Esophagus squamous epithelium (tissue), 5 donors: Measurements from ENCODE around the gene BEST2. TPM values are rescaled to one million over a fixed set of nuclear protein-coding genes. Genes with fewer than 3 reads are reported as not detected.

Experiments
- DNase-seq: peaks from one replicate; lab custom pipeline; 2025; lab: John Stamatoyannopoulos, UW
- H3K27ac ChIP-seq, 4 donors: fragments of 200-600 bp; sonication (generic); one replicate each; pipeline ENCODE4 v1.5.1; 2016 to 2019; ENCODE audit warnings: mild to moderate bottlenecking in 1 of 4
- H3K27me3 ChIP-seq, 4 donors: fragments of 200-600 bp; sonication (generic); 1 replicate in 3 of 4; 2 replicates in 1 of 4; pipeline versions ENCODE4 v1.5.1 to v1.6.0; 2017 to 2021; ENCODE audit warnings: antibody characterized with exemption in 1 of 4
- H3K36me3 ChIP-seq, 3 donors: fragments of 200-600 bp; sonication (generic); one replicate each; pipeline ENCODE4 v1.5.1; 2016 to 2019
- H3K4me1 ChIP-seq, 3 donors: fragments of 200-600 bp; sonication (generic); one replicate each; pipeline ENCODE4 v1.5.1; 2017 to 2019
- H3K4me3 ChIP-seq, 4 donors: fragments of 200-600 bp; sonication (generic); 1 replicate in 3 of 4; 2 replicates in 1 of 4; pipeline ENCODE4 v1.5.1; 2016 to 2019; ENCODE audit warnings: mild to moderate bottlenecking in 2 of 4, moderate library complexity in 1 of 4
- H3K9me3 ChIP-seq, 3 donors: fragments of 200-600 bp; sonication (generic); one replicate each; pipeline ENCODE4 v1.5.1; 2016 to 2019
- CTCF ChIP-seq, 6 experiments: fragments of 450-650 bp in 4 of 6; fragments of 200-600 bp in 2 of 6; sonication (generic) in 2 of 6; IDR thresholded peaks; one replicate each; pipeline ENCODE4 v1.5.1; 2016 to 2019; ENCODE audit warnings: antibody characterized with exemption in 6 of 6, mild to moderate bottlenecking in 4 of 6, moderate library complexity in 4 of 6
- POLR2A ChIP-seq, 4 donors: fragments of 450-650 bp; IDR thresholded peaks; one replicate each; pipeline ENCODE4 v1.6.1; 2017; ENCODE audit warnings: antibody characterized with exemption in 4 of 4, mild to moderate bottlenecking in 4 of 4, moderate library complexity in 3 of 4
- WGBS, 2 donors: methylation state at CpG; one replicate each; pipeline ENCODE4 v1.1.5; 2018; 5-methylcytosine and 5-hydroxymethylcytosine counted together
- intact Hi-C: fragments of 100-400 bp; cut with DNase I; formaldehyde crosslinking; loops from one replicate; pipeline ENCODE4 v1.15.0; 2022
- total RNA-seq, 4 donors: library from RNA; depleted of rRNA; stranded (reverse); fragments of >200 nt; gene quantifications; one replicate each; pipeline ENCODE4 v1.1.0, GENCODE V29; 2016
- donor health status: DM: yes; HTN: yes; CAD: no.

Gene BEST2
- total RNA-seq, 4 donors from 2014 or later: 0.27 to 1.3 TPM; not detected in 2

DNA sequence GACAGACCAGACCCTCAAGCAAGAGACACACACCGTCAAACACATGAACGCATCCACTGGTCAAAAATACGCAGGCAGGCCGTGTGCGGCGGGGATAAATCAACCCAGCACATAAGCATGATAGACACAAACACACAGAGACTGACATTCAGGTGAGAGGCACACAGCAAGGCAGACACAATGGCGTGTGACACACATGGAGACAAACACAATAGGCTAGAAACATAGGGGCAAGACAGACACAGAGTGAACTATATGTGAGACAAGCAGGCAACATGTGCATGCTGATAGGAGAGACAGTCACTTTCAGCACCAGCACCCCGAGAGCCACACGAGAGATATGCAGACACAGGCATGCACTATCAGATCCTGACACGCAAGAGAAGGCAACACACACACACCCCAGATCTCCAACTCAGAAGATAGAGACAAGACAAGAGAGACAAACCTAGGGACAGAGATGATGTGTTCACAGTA, 32.8 kb downstream of the BEST2 start:
- intact Hi-C loops: no loop called here
- Histone ChIP-seq H3K9me3 (no peaks in the 10 kb centered on the region), H3K4me3 (peak overlapping the region in 3 of 4 donors; percentile 22 to 70 (median 58)), H3K27ac (peak overlapping the region; percentile 99), H3K4me1 (peaks cover 78 to 89% (median 80%) of the 10 kb centered on the region in 3 donors), H3K27me3 (no peaks in the 10 kb centered on the region), H3K36me3 (no peaks in the 10 kb centered on the region)
- TF ChIP-seq CTCF (IDR thresholded peaks at IDR 0.05): no peak
- TF ChIP-seq POLR2A (IDR thresholded peaks at IDR 0.05): no peak
- no peak for DNase-seq
- WGBS, 2 donors: 25 to 38% methylated on average over 9 to 10 of the region's 10 CpGs

DNA sequence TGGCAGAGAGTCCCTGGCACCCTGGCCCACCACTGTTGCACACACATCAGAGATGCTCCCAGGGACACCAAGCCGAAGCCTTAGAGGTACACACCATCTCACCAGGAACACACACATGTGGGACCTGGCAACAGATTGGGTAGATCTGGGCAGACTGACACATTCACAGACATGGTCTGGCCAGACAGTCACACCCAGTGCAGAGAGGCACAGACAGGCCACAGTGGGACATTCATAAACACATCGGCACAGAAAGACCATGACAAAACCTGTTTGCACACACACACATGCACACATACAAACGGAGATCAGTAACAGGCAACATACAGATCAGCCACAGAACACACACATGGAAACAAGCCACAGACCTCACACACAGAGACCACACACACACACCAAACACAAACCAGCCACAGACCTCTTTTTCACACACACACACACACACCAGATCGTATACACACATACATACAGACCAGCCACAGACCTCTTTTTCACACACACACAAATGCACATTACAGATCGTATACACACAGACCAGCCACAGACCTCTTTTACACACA, 33.4 kb downstream of the BEST2 start:
- no peaks in the 10 kb centered on the region for H3K9me3 ChIP-seq
- H3K4me1 ChIP-seq: peaks cover 74 to 89% (median 79%) of the 10 kb centered on the region in 3 donors
- peak overlapping the region; percentile 99 for H3K27ac ChIP-seq
- H3K27me3 ChIP-seq: no peaks in the 10 kb centered on the region
- TF ChIP-seq CTCF (IDR thresholded peaks at IDR 0.05): no peak
- WGBS, 2 donors: 36 to 49% methylated on average over 5 of the region's 5 CpGs
- no peak for DNase-seq
- H3K36me3 ChIP-seq: no peaks in the 10 kb centered on the region
- intact Hi-C loops: no loop called here
- H3K4me3 ChIP-seq: peak overlapping the region in 2 of 4 donors; percentile 22 to 58

GRCh38 chr19:12785431-12786031, 33.9 kb downstream of the BEST2 start:
- Histone ChIP-seq H3K27me3 (no peaks in the 10 kb centered on the region), H3K9me3 (no peaks in the 10 kb centered on the region), H3K27ac (peak overlapping the region; percentile 99), H3K4me1 (peaks cover 74 to 93% (median 82%) of the 10 kb centered on the region in 3 donors), H3K4me3 (peak overlapping the region in 3 of 4 donors; percentile 10 to 22 (median 17)), H3K36me3 (no peaks in the 10 kb centered on the region)
- DNase-seq: no peak
- intact Hi-C loops: no loop called here
- no peak for TF ChIP-seq POLR2A (IDR thresholded peaks at IDR 0.05)
- TF ChIP-seq CTCF (IDR thresholded peaks at IDR 0.05): no peak
- WGBS, 2 donors: 64 to 65% methylated on average over 3 of the region's 4 CpGs

DNA sequence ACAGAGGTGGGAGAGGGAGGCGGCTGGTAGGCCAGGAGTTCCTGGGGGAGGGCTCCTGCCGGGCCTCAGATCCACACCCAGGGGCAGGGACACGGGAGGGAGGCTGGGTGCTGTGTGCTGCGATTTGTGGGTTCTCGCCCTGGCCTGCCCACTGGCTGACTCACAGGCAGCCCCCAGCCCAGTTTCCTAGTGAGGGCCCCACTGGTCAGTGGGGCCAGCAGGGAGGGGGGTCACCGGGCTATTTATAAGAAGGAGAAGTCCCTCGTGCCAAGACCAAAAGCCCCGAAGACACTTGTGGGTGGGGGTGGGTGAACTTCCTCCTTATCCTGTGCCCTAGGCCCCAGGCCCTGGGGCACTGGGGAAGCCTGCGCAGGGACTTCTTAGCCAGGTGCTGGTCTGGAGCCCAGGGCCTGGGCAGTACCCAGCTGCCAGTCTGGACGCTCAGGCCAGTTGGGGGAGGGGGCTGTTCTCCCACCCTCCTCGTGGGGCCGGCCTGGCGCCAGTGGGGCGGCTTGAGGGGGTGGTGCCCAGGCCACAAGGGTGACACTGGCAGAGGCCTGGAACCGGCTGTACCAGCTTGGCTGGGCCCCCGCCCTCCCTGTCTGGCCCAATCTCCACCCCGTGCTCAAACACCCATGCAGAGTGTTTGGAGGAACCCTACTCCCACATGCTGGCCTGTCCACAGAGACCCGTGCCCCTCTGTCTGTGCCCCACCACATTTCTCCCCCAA, 34.7 kb downstream of the BEST2 start:
- TF ChIP-seq CTCF (IDR thresholded peaks at IDR 0.05) (no peak), POLR2A (IDR thresholded peaks at IDR 0.05) (peak in 1 of 4 donors; percentile 31)
- DNase-seq: peak; percentile 50
- intact Hi-C loops: no loop called here
- WGBS, 2 donors: 0 to 26% methylated on average over 1 to 4 of the region's 18 CpGs
- Histone ChIP-seq H3K27me3 (no peaks in the 10 kb centered on the region), H3K27ac (peak overlapping the region; percentile 99), H3K4me3 (peak overlapping the region in 3 of 4 donors; percentile 10 to 22 (median 17)), H3K9me3 (no peaks in the 10 kb centered on the region), H3K4me1 (peaks cover 74 to 98% (median 88%) of the 10 kb centered on the region in 3 donors), H3K36me3 (no peaks in the 10 kb centered on the region)

- no peak for DNase-seq
- peak overlapping the region; percentile 99 for H3K27ac ChIP-seq
- H3K36me3 ChIP-seq: peaks cover 0 to 1% (median 0%) of the 10 kb centered on the region in 3 donors
- no peaks in the 10 kb centered on the region for H3K9me3 ChIP-seq
- intact Hi-C loops: no loop called here
- H3K4me3 ChIP-seq: peak overlapping the region in 2 of 4 donors; percentile 10 to 17
- peaks cover 68 to 91% (median 82%) of the 10 kb centered on the region in 3 donors for H3K4me1 ChIP-seq
- H3K27me3 ChIP-seq: no peaks in the 10 kb centered on the region
- WGBS, 2 donors: 75 to 88% methylated on average over 3 of the region's 3 CpGs
- TF ChIP-seq CTCF (IDR thresholded peaks at IDR 0.05) (no peak), POLR2A (IDR thresholded peaks at IDR 0.05) (no peak)
Observed at GRCh38 chr19:12786952-12787351, 35.4 kb downstream of the BEST2 start.
